Medulla oblongata (tissue), 1 donor: ENCODE data around the gene HNF1A.

ENCODE experiments used
- DNase-seq: peaks from one replicate; pipeline ENCODE4 v3.0.0-alpha.2; 2015; ENCODE audit errors: extremely low spot score

The HNF1A gene

DNA sequence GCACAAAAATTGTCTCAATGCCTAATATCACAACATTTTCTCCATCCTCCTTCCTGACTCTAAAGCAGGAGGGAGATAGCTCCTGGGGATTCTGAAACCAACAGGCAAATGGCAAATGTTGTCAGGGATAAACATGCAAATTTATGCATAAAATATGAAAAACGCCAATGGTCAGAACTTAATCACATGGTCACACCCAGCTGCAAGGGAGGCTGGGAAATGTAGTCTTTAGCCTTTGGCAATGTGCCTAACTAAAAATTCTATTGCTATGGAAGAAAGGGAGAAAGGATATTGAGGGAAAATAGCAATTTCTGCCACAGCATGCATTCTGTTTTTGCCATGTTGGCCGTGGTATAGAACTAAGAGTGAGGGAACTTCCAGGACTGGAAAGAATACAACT, 72.4 kb downstream of the HNF1A start:
- no peak for DNase-seq
